ENCODE measurements around the gene OSGIN1. TPM values are rescaled to one million over a fixed set of nuclear protein-coding genes. Genes with fewer than 3 reads are reported as not detected.

Gene OSGIN1
- total RNA-seq, 2 experiments from 2014 or later, result 2.1 to 2.6 TPM

GRCh38 chr16:83926726-83927397 lies 26.2 kb upstream of the OSGIN1 start:
- POLR2A ChIA-PET, result interaction anchor here (0.7 kb wide), 1 partner anchor 77 kb away, joined by 3 read pairs; no protein-coding TSS in a partner anchor
- H3K36me3 Mint-ChIP-seq (ENCODE audit: low read depth), result peaks cover 11% of the 10 kb centered on the region
- no peak overlapping the region for H3K4me3 ChIP-seq (ENCODE audit: low read length)
- intact Hi-C loops (cut with DNase I, micrococcal nuclease), result loop anchor here in 1 of 2 experiments (10.0 kb wide), 1 partner anchor 248 kb away; no protein-coding TSS in a partner anchor
- no peaks in the 10 kb centered on the region for H3K36me3 ChIP-seq (ENCODE audit: insufficient read depth, low read length)
- H3K27ac ChIP-seq (ENCODE audit: low read depth in 1 of 2, low read length in 2 of 2), result no peak overlapping the region
- ATAC-seq (ENCODE audit: poor library complexity) (peak; percentile 78), DNase-seq (peak; percentile 33 to 71 (median 50))
- H3K27me3 ChIP-seq (ENCODE audit: control insufficient read depth in 1 of 2, insufficient read depth in 2 of 2, low read length in 2 of 2), result no peaks in the 10 kb centered on the region
- peak; percentile 91 for TF ChIP-seq CTCF (IDR thresholded peaks at IDR 0.05)
- H3K4me1 ChIP-seq (ENCODE audit: insufficient read depth, low read length), result peaks cover 3% of the 10 kb centered on the region
- no peak overlapping the region for H3K27ac Mint-ChIP-seq
- CTCF ChIA-PET, result interaction anchor here (0.9 to 1.0 kb wide), 2 partner anchors 12 to 30 kb away, joined by 3 read pairs; no protein-coding TSS in a partner anchor
- H3K27me3 Mint-ChIP-seq, result no peaks in the 10 kb centered on the region
- no peaks in the 10 kb centered on the region for H3K9me3 Mint-ChIP-seq
- H3K4me1 Mint-ChIP-seq (ENCODE audit: low read depth), result peaks cover 3% of the 10 kb centered on the region
- H3K9me3 ChIP-seq (ENCODE audit: control insufficient read depth in 1 of 2, insufficient read depth in 1 of 2, low read length in 2 of 2), result no peaks in the 10 kb centered on the region
- no peak overlapping the region for H3K4me3 Mint-ChIP-seq

GRCh38 chr16:83928341-83929055 lies 24.5 kb upstream of the OSGIN1 start:
- Mint-ChIP-seq H3K9me3 (no peaks in the 10 kb centered on the region), H3K4me3 (no peak overlapping the region), H3K36me3 (ENCODE audit: low read depth) (no peaks in the 10 kb centered on the region), H3K4me1 (ENCODE audit: low read depth) (peaks cover 3% of the 10 kb centered on the region), H3K27me3 (no peaks in the 10 kb centered on the region), H3K27ac (no peak overlapping the region)
- intact Hi-C loops (cut with DNase I, micrococcal nuclease), result loop anchor here in 1 of 2 experiments (10.0 kb wide), 1 partner anchor 246 kb away; no protein-coding TSS in a partner anchor
- ATAC-seq (ENCODE audit: poor library complexity), result no peak
- Histone ChIP-seq H3K27ac (ENCODE audit: low read depth in 1 of 2, low read length in 2 of 2) (no peak overlapping the region), H3K27me3 (ENCODE audit: control insufficient read depth in 1 of 2, insufficient read depth in 2 of 2, low read length in 2 of 2) (no peaks in the 10 kb centered on the region), H3K36me3 (ENCODE audit: insufficient read depth, low read length) (no peaks in the 10 kb centered on the region), H3K4me3 (ENCODE audit: low read length) (no peak overlapping the region), H3K4me1 (ENCODE audit: insufficient read depth, low read length) (peaks cover 3% of the 10 kb centered on the region), H3K9me3 (ENCODE audit: control insufficient read depth in 1 of 2, insufficient read depth in 1 of 2, low read length in 2 of 2) (no peaks in the 10 kb centered on the region)
- no peak for TF ChIP-seq CTCF (IDR thresholded peaks at IDR 0.05)
- POLR2A ChIA-PET, result no interaction called here
- no peak for DNase-seq
- CTCF ChIA-PET, result no interaction called here

- no peak for ATAC-seq (ENCODE audit: poor library complexity)
- no peak for TF ChIP-seq CTCF (IDR thresholded peaks at IDR 0.05)
- ChIA-PET CTCF (no interaction called here), POLR2A (no interaction called here)
- H3K36me3 ChIP-seq (ENCODE audit: insufficient read depth, low read length), result no peaks in the 10 kb centered on the region
- Mint-ChIP-seq H3K4me1 (ENCODE audit: low read depth) (peaks cover 3% of the 10 kb centered on the region), H3K36me3 (ENCODE audit: low read depth) (no peaks in the 10 kb centered on the region), H3K27ac (no peak overlapping the region), H3K4me3 (no peak overlapping the region), H3K9me3 (no peaks in the 10 kb centered on the region), H3K27me3 (no peaks in the 10 kb centered on the region)
- no peak overlapping the region for H3K27ac ChIP-seq (ENCODE audit: low read depth in 1 of 2, low read length in 2 of 2)
- DNase-seq, result no peak
- no peaks in the 10 kb centered on the region for H3K9me3 ChIP-seq (ENCODE audit: control insufficient read depth in 1 of 2, insufficient read depth in 1 of 2, low read length in 2 of 2)
- intact Hi-C loops (cut with DNase I, micrococcal nuclease), result loop anchor here in 1 of 2 experiments (10.0 kb wide), 1 partner anchor 245 kb away; no protein-coding TSS in a partner anchor
- peaks cover 3% of the 10 kb centered on the region for H3K4me1 ChIP-seq (ENCODE audit: insufficient read depth, low read length)
- H3K4me3 ChIP-seq (ENCODE audit: low read length), result no peak overlapping the region
- H3K27me3 ChIP-seq (ENCODE audit: control insufficient read depth in 1 of 2, insufficient read depth in 2 of 2, low read length in 2 of 2), result no peaks in the 10 kb centered on the region
Observed at GRCh38 chr16:83929811-83930555, 23.1 kb upstream of the OSGIN1 start.
